BE2C (cell line): ENCODE measurements around the gene IL23R.

ENCODE experiments used
- DNase-seq: peaks from one replicate; pipeline ENCODE4 v3.0.0-alpha.2; 2020
- H3K27me3 ChIP-seq: fragments of 250-450 bp; sonication (Bioruptor Pico); 2 replicates; pipeline ENCODE4 v1.5.1; 2020; ENCODE audit warnings: mild to moderate bottlenecking
- H3K36me3 ChIP-seq: fragments of 250-450 bp; sonication (Bioruptor Pico); 2 replicates; pipeline ENCODE4 v1.5.1; 2020; ENCODE audit warnings: mild to moderate bottlenecking
- H3K4me1 ChIP-seq: fragments of 250-450 bp; sonication (Bioruptor Pico); 2 replicates; pipeline ENCODE4 v1.5.1; 2020
- H3K4me3 ChIP-seq: 2 replicates; pipeline ENCODE4 v1.5.1; 2011; ENCODE audit warnings: low read depth, low read length
- H3K9me3 ChIP-seq: fragments of 250-450 bp; sonication (Bioruptor Pico); 2 replicates; pipeline ENCODE4 v1.5.1; 2020
- CTCF ChIP-seq: IDR thresholded peaks from 2 replicates; pipeline ENCODE4 v1.5.1; 2012; ENCODE audit warnings: mild to moderate bottlenecking, low read depth, low read length

The IL23R gene

DNA sequence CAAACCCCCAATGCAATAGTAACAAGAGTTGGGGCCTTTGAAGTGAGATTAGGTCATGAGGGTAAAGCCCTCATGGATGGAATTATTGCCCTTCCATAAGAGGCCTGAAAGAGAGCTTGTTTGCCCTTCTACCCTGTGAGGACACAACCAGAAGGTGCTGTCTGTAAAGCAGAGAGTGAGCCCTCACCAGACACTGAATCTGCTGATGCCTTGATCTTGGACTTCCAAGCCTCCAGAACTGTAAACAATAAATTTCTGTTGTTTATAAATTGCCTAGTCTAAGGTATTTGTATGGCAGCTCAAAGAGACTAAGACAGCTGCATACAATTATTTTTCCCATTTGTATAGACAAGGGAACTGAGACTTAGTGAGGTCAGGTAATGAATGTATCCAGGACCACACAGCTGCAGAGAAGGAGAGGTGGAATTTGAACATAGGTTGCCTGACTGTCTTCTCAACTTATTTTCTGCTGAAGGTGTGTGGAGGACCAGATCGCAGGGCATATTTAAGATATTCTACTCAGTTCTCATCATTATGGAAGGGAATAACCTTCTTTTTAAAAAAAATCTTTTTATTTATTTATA, 18.7 kb downstream of the IL23R start:
- no peak for TF ChIP-seq CTCF
- H3K36me3 ChIP-seq: no peaks in the 10 kb centered on the region
- no peak overlapping the region for H3K4me3 ChIP-seq
- no peaks in the 10 kb centered on the region for H3K9me3 ChIP-seq
- DNase-seq: no peak
- H3K27me3 ChIP-seq: no peaks in the 10 kb centered on the region
- H3K4me1 ChIP-seq: no peaks in the 10 kb centered on the region

DNA sequence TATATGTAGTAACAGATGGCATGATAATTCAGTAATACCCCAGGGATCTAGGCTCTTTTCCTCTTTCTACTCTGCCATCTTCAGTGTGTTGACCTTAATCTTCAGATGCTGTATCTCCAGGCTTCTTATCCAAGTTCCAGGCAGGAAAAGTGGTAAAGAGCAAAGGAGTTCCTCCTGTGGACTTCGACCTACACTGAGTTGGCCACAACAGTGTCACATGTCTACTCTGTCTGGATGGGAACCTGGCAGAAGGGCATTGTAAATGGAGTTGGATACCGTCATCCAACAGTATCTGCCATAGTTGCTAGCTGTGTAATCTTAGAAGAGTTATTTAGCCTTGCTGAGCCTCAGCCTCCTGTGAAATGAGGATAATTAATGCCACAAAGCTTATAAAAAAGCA, 21.9 kb downstream of the IL23R start:
- Histone ChIP-seq H3K9me3 (no peaks in the 10 kb centered on the region), H3K4me1 (no peaks in the 10 kb centered on the region), H3K4me3 (no peak overlapping the region), H3K36me3 (no peaks in the 10 kb centered on the region), H3K27me3 (no peaks in the 10 kb centered on the region)
- no peak for TF ChIP-seq CTCF
- DNase-seq: no peak

DNA sequence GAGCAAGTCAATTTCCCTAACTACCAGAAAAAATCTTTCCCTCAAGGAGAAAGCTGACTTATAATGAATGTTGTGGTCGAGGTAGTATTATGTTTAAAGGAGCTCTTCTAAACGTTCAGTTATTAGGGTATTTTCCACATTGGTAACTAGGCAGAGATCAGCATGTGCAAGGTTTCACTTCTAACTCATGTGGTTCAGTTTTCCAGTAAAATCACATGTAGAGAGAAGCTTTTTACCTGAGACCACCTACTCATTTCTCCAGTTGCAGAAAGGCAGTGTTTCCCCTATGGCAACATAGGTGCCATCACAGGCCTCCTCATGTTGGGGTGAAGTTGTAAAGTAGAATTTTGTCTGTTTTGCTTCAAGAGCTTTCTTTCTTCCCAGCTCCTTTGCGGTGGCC, 23.7 kb downstream of the IL23R start:
- H3K4me3 ChIP-seq: no peak overlapping the region
- H3K27me3 ChIP-seq: no peaks in the 10 kb centered on the region
- H3K36me3 ChIP-seq: no peaks in the 10 kb centered on the region
- H3K9me3 ChIP-seq: no peaks in the 10 kb centered on the region
- TF ChIP-seq CTCF: no peak
- no peak for DNase-seq
- H3K4me1 ChIP-seq: no peaks in the 10 kb centered on the region

DNA sequence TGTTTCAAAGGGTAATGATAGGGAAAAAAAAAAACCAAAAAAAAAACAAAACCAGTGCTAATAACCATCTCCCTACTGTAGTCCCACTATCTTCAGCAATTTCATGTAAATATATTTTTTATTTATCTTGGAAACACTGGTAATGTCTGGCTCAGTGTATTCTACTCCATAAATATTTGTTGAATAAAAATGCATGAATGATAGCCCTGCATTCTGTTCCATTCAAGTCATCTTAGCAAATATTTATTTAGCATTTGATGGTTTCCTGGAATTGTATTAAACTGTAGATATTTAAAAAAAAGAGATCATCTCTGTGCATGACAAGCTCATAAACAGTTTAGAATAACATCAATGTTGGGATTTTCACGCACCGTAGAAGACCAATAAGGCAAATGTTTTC, 24.2 kb downstream of the IL23R start:
- Histone ChIP-seq H3K9me3 (no peaks in the 10 kb centered on the region), H3K36me3 (no peaks in the 10 kb centered on the region), H3K27me3 (no peaks in the 10 kb centered on the region), H3K4me1 (no peaks in the 10 kb centered on the region), H3K4me3 (no peak overlapping the region)
- no peak for TF ChIP-seq CTCF
- DNase-seq: no peak

- no peaks in the 10 kb centered on the region for H3K4me1 ChIP-seq
- no peak for DNase-seq
- no peak overlapping the region for H3K4me3 ChIP-seq
- TF ChIP-seq CTCF: no peak
- no peaks in the 10 kb centered on the region for H3K27me3 ChIP-seq
- no peaks in the 10 kb centered on the region for H3K9me3 ChIP-seq
- no peaks in the 10 kb centered on the region for H3K36me3 ChIP-seq
Observed at GRCh38 chr1:67190942-67191341, 24.7 kb downstream of the IL23R start.

DNA sequence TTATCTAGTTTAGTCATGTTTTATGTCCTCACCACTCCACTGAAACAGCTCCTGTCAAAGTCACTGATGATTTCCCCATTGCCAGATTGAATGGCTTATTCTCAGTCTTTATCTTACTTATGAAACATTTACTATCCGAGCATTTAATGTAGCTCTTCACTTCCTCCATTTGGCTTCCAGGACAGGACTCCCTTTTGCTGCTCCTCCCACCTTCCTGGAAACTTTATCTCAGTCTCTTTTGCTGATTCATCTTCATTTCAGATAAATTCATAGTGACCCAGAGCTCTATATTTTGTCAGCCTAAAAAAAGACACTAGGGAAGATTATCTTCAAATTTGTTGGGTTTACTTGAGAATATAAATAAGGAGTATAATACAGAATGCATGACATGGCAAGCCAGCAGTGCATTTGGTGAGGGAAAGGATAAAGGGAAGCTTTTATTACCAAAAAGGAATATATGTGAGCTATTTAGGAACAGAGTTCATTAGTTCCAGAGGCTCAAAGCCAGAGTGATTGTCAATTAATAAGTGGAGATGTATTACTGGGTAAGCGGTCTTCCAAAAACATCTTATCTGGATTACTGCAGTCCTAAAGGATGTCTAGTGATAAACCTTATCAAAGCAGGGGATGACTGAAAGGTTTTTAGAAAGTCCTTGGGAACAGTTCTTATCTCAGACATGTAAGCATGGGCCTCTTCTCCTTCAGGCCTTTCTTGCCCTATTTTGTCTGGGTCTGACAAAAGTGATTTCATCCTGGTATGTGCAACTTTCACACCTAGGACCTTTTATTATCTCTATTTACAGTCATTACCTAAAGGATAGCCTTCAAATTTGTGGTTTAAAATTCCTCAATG, 25.6 kb downstream of the IL23R start:
- H3K4me1 ChIP-seq: no peaks in the 10 kb centered on the region
- no peaks in the 10 kb centered on the region for H3K27me3 ChIP-seq
- no peak for TF ChIP-seq CTCF
- no peak for DNase-seq
- H3K4me3 ChIP-seq: no peak overlapping the region
- H3K9me3 ChIP-seq: no peaks in the 10 kb centered on the region
- no peaks in the 10 kb centered on the region for H3K36me3 ChIP-seq
